Osteoblast (primary cell): ENCODE data around the gene OPCML. TPM values are rescaled to one million over a fixed set of nuclear protein-coding genes. Genes with fewer than 3 reads are reported as not detected.

Source experiments
- DNase-seq: peaks from one replicate; pipeline ENCODE4 v3.0.0; 2011; ENCODE audit warnings: low spot score, mixed read lengths; ENCODE audit not compliant: insufficient read length; ENCODE audit errors: missing footprints
- H2AFZ ChIP-seq: 2 replicates; pipeline ENCODE4 v1.6.0; 2011; ENCODE audit warnings: mild to moderate bottlenecking, low read length
- H3K27ac ChIP-seq: 2 replicates; pipeline ENCODE4 v1.5.1; 2011; ENCODE audit warnings: mild to moderate bottlenecking, low read depth, low read length, moderate library complexity
- H3K27me3 ChIP-seq: 2 replicates; pipeline ENCODE4 v1.6.0; 2012; ENCODE audit warnings: mild to moderate bottlenecking, control low read depth, inconsistent platforms, low read length, moderate library complexity; ENCODE audit not compliant: insufficient read depth
- H3K36me3 ChIP-seq: 2 replicates; pipeline ENCODE4 v1.5.1; 2011; ENCODE audit warnings: mild to moderate bottlenecking, low read length, control low read depth, moderate library complexity; ENCODE audit not compliant: insufficient read depth
- H3K4me1 ChIP-seq: 2 replicates; pipeline ENCODE4 v1.5.1; 2011; ENCODE audit warnings: mild to moderate bottlenecking, low read length, control low read depth, moderate library complexity; ENCODE audit not compliant: insufficient read depth
- H3K4me2 ChIP-seq: 2 replicates; pipeline ENCODE4 v1.6.0; 2011; ENCODE audit warnings: mild to moderate bottlenecking, low read length; ENCODE audit not compliant: insufficient read depth
- H3K4me3 ChIP-seq: fragments of 200-600 bp; sonication (generic); 3 replicates; pipeline ENCODE4 v1.5.1; 2012; ENCODE audit warnings: mild to moderate bottlenecking, low read length, inconsistent platforms; ENCODE audit not compliant: insufficient read depth
- H3K79me2 ChIP-seq: 2 replicates; pipeline ENCODE4 v1.6.0; 2012; ENCODE audit warnings: mild to moderate bottlenecking, low read length, control low read depth, inconsistent platforms; ENCODE audit not compliant: insufficient read depth
- H3K9me3 ChIP-seq: 2 replicates; pipeline ENCODE4 v1.5.1; 2011; ENCODE audit warnings: low read depth, low read length, control low read depth
- H4K20me1 ChIP-seq: 2 replicates; pipeline ENCODE4 v1.6.0; 2012; ENCODE audit warnings: mild to moderate bottlenecking, low read length, control low read depth; ENCODE audit not compliant: insufficient read depth
- total RNA-seq: library from RNA; depleted of rRNA; stranded (reverse); fragments of >200 nt; gene quantifications from 2 replicates; pipeline ENCODE4 v1.2.3, GENCODE V29; 2012
- TF ChIP-seq, protein P1 (sequence below): IDR thresholded peaks from 2 replicates; pipeline ENCODE4 v1.5.1; 2011; ENCODE audit warnings: mild to moderate bottlenecking, low read depth, low read length, moderate library complexity; ENCODE audit errors: extremely low read depth

Gene OPCML
- total RNA-seq, 1 donor, result 0.36 TPM

- Histone ChIP-seq H3K79me2 (no peaks in the 10 kb centered on the region), H3K36me3 (no peaks in the 10 kb centered on the region), H3K27ac (no peak overlapping the region), H3K4me2 (no peak overlapping the region), H4K20me1 (no peaks in the 10 kb centered on the region), H3K9me3 (no peaks in the 10 kb centered on the region), H2AFZ (no peak overlapping the region), H3K4me1 (peaks cover 8% of the 10 kb centered on the region), H3K27me3 (no peaks in the 10 kb centered on the region), H3K4me3 (no peak overlapping the region)
- TF ChIP-seq, protein P1, sequence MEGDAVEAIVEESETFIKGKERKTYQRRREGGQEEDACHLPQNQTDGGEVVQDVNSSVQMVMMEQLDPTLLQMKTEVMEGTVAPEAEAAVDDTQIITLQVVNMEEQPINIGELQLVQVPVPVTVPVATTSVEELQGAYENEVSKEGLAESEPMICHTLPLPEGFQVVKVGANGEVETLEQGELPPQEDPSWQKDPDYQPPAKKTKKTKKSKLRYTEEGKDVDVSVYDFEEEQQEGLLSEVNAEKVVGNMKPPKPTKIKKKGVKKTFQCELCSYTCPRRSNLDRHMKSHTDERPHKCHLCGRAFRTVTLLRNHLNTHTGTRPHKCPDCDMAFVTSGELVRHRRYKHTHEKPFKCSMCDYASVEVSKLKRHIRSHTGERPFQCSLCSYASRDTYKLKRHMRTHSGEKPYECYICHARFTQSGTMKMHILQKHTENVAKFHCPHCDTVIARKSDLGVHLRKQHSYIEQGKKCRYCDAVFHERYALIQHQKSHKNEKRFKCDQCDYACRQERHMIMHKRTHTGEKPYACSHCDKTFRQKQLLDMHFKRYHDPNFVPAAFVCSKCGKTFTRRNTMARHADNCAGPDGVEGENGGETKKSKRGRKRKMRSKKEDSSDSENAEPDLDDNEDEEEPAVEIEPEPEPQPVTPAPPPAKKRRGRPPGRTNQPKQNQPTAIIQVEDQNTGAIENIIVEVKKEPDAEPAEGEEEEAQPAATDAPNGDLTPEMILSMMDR, result no peak
- DNase-seq, result no peak
These were observed 658.5 kb downstream of the OPCML start for GRCh38 chr11:132873841-132874240.

- Histone ChIP-seq H3K27ac (no peak overlapping the region), H3K4me1 (peaks cover 14% of the 10 kb centered on the region), H3K4me3 (no peak overlapping the region), H4K20me1 (no peaks in the 10 kb centered on the region), H3K9me3 (no peaks in the 10 kb centered on the region), H2AFZ (no peak overlapping the region), H3K27me3 (no peaks in the 10 kb centered on the region), H3K79me2 (no peaks in the 10 kb centered on the region), H3K4me2 (no peak overlapping the region), H3K36me3 (no peaks in the 10 kb centered on the region)
- no peak for DNase-seq
- TF ChIP-seq, protein P1, result no peak
These were observed 660.1 kb downstream of the OPCML start for GRCh38 chr11:132872211-132872610.

- H3K4me1 ChIP-seq, result peaks cover 10% of the 10 kb centered on the region
- no peaks in the 10 kb centered on the region for H3K79me2 ChIP-seq
- DNase-seq, result no peak
- no peaks in the 10 kb centered on the region for H3K27me3 ChIP-seq
- H3K4me3 ChIP-seq, result peak overlapping the region; percentile 37
- H3K36me3 ChIP-seq, result no peaks in the 10 kb centered on the region
- peak overlapping the region; percentile 23 for H3K27ac ChIP-seq
- H3K4me2 ChIP-seq, result peak overlapping the region; percentile 66
- no peak overlapping the region for H2AFZ ChIP-seq
- TF ChIP-seq, protein P1, result no peak
- H4K20me1 ChIP-seq, result no peaks in the 10 kb centered on the region
- no peaks in the 10 kb centered on the region for H3K9me3 ChIP-seq
These were observed 665.3 kb downstream of the OPCML start for GRCh38 chr11:132866783-132867545.

GRCh38 chr11:132865623-132866022 is 666.7 kb downstream of the OPCML start:
- Histone ChIP-seq H3K27me3 (no peaks in the 10 kb centered on the region), H3K36me3 (no peaks in the 10 kb centered on the region), H2AFZ (no peak overlapping the region), H3K4me2 (no peak overlapping the region), H3K4me3 (no peak overlapping the region), H3K27ac (no peak overlapping the region), H4K20me1 (no peaks in the 10 kb centered on the region), H3K9me3 (no peaks in the 10 kb centered on the region), H3K4me1 (peaks cover 10% of the 10 kb centered on the region), H3K79me2 (no peaks in the 10 kb centered on the region)
- TF ChIP-seq, protein P1, result no peak
- no peak for DNase-seq
